ENCODE measurements around the gene PHAF1. TPM values are rescaled to one million over a fixed set of nuclear protein-coding genes. Genes with fewer than 3 reads are reported as not detected.

PHAF1 gene
- total RNA-seq, 5 donors from 2014 or later (not counting 1 experiment from before 2014, with no cell fraction given) = 19.4 to 23.0 (median 20.1) TPM

DNA sequence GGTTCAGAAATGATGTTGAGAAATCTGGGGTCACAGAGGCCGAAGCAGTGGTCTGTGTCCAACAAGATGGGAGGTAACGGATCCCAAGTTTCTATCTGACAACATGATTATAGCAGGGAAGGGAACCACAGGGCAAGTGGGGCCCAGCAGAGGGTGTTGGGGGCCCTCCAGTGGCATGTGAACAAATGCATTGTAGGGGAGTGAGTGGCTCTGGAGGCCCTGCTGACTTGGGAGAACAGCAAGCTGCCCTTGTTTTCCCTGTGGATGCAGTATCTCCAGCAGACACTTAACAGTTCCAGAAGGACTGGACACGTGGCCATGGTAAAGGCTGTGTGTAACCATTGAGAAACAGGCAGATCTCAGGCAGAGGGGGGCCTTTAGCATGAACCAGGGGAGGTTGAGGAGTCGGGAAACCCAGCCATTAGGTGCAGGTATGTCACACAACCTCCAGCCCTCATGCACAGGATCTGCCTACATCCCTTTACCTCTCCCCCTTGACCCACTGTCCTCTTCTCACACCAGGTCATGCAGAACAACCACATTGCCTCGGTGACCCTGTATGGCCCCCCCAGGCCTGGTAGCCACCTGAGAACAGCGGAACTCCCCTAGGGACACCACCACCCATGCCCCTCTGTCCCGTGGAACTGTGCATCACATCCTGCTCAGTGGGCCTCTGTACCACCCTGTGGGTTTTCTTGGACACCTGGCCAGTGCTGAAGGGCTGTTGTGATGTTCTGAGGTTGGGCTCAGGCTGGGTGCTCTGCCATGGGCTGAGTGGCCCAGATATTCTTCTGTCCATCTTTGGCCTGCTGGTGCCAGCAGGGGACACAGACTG lies 37.0 kb downstream of the PHAF1 start:
- POLR2A ChIA-PET = no interaction called here
- H3K9me3 ChIP-seq = no peaks in the 10 kb centered on the region
- no peak overlapping the region for H3K4me3 ChIP-seq (ENCODE audit: control insufficient read depth in 1 of 2, extremely low read depth in 1 of 2, low read length in 1 of 2)
- no peak for ATAC-seq (replicated peaks in 1 of 4)
- WGBS (ENCODE audit: insufficient coverage) = 87% methylated on average over 4 of the region's 7 CpGs
- CTCF ChIA-PET = no interaction called here
- H3K27me3 ChIP-seq (replicated peaks in 1 of 2; ENCODE audit: control insufficient read depth in 2 of 2, extremely low read depth in 1 of 2, insufficient read depth in 2 of 2, low read length in 1 of 2) = peaks cover 0 to 24% of the 10 kb centered on the region in 2 experiments
- H3K27ac ChIP-seq (ENCODE audit: low read length) = no peak overlapping the region
- Mint-ChIP-seq H3K36me3 (peaks cover 58% of the 10 kb centered on the region), H3K9me3 (no peaks in the 10 kb centered on the region), H3K4me3 (no peak overlapping the region), H3K4me1 (peaks cover 8 to 12% (median 9%) of the 10 kb centered on the region in 3 donors), H3K27ac (no peak overlapping the region), H3K27me3 (peaks cover 3 to 5% of the 10 kb centered on the region in 2 donors)
- no peak for DNase-seq
- peaks cover 0 to 23% of the 10 kb centered on the region in 2 experiments for H3K4me1 ChIP-seq (ENCODE audit: control insufficient read depth in 1 of 2, extremely low read depth in 1 of 2, insufficient read depth in 2 of 2, low read length in 2 of 2)
- peaks cover 10 to 44% of the 10 kb centered on the region in 2 donors for H3K36me3 ChIP-seq (ENCODE audit: control insufficient read depth in 2 of 2, extremely low read depth in 1 of 2, insufficient read depth in 1 of 2, low read length in 1 of 2)

DNA sequence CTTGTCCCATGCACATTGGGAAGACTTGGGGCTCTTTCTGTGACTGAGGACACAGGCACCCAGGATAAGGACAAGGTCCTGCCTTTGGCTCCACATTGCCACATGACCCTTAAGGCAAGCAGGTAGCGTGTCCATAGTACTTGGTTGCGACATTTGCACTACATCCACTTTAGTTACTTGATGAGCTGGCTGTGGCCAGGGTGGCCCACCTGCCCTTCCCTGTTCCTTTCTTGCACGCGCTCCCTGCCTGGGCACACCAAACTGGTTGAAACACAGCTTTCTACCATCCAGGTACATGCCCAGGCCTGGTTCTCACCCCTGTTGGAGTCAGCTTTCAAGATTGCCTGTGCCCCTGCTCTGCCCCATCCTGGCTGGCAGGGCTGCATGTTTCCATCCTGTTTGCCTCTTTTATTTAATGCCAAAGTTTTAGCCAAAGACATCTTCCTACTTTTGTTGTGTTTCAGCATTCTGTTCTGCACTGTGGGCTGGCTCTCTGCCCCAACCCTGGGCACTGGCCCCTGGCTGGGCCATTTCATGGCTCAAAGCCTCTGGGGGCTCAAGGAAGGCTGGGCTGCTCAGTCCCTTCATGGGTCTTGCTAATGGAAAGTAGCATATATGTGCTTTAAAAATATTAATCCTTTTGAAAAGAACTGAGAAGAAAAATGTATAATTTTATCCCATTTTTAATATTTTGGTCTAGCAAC lies 37.8 kb downstream of the PHAF1 start:
- Histone ChIP-seq H3K9me3 (no peaks in the 10 kb centered on the region), H3K4me3 (ENCODE audit: control insufficient read depth in 1 of 2, extremely low read depth in 1 of 2, low read length in 1 of 2) (no peak overlapping the region), H3K27me3 (replicated peaks in 1 of 2; ENCODE audit: control insufficient read depth in 2 of 2, extremely low read depth in 1 of 2, insufficient read depth in 2 of 2, low read length in 1 of 2) (peaks cover 0 to 22% of the 10 kb centered on the region in 2 experiments), H3K27ac (ENCODE audit: low read length) (no peak overlapping the region), H3K4me1 (ENCODE audit: control insufficient read depth in 1 of 2, extremely low read depth in 1 of 2, insufficient read depth in 2 of 2, low read length in 2 of 2) (peaks cover 0 to 24% of the 10 kb centered on the region in 2 experiments), H3K36me3 (ENCODE audit: control insufficient read depth in 2 of 2, extremely low read depth in 1 of 2, insufficient read depth in 1 of 2, low read length in 1 of 2) (peaks cover 7 to 35% of the 10 kb centered on the region in 2 donors)
- H3K27ac Mint-ChIP-seq = no peak overlapping the region
- peaks cover 3 to 5% of the 10 kb centered on the region in 2 donors for H3K27me3 Mint-ChIP-seq
- H3K4me3 Mint-ChIP-seq = no peak overlapping the region
- ChIA-PET POLR2A (no interaction called here), CTCF (no interaction called here)
- ATAC-seq (replicated peaks in 1 of 4) (no peak), DNase-seq (no peak)
- H3K4me1 Mint-ChIP-seq = peaks cover 11 to 13% (median 12%) of the 10 kb centered on the region in 3 donors
- peaks cover 52% of the 10 kb centered on the region for H3K36me3 Mint-ChIP-seq
- H3K9me3 Mint-ChIP-seq = no peaks in the 10 kb centered on the region
- WGBS (ENCODE audit: insufficient coverage) = 97% methylated on average over 4 of the region's 4 CpGs

DNA sequence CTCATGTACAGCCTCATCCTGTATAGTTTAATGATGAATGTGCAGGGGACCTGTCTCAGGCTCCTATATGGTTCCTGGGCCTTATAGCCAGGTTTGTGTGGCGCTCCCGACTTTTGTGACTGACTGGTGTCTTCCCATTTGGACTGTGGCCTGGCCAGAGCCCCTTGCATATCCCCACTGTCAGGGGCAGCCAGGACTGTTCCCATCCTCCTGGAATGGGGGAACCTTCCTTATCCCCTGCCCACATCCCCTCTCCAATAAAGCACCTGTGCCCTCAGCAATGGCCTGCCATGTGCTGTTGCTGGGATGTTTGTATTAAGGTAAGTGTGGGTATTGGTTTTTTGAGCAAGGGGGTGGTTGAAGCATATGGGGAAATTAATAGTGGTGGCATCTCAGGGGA lies 38.5 kb downstream of the PHAF1 start:
- peaks cover 47% of the 10 kb centered on the region for H3K36me3 Mint-ChIP-seq
- H3K27me3 Mint-ChIP-seq = peaks cover 3 to 5% of the 10 kb centered on the region in 2 donors
- no peak overlapping the region for H3K27ac Mint-ChIP-seq
- no peaks in the 10 kb centered on the region for H3K9me3 Mint-ChIP-seq
- peaks cover 0 to 22% of the 10 kb centered on the region in 2 experiments for H3K27me3 ChIP-seq (replicated peaks in 1 of 2; ENCODE audit: control insufficient read depth in 2 of 2, extremely low read depth in 1 of 2, insufficient read depth in 2 of 2, low read length in 1 of 2)
- no peak overlapping the region for H3K4me3 ChIP-seq (ENCODE audit: control insufficient read depth in 1 of 2, extremely low read depth in 1 of 2, low read length in 1 of 2)
- ChIA-PET CTCF (no interaction called here), POLR2A (no interaction called here)
- 90% methylated on average over 2 of the region's 2 CpGs for WGBS (ENCODE audit: insufficient coverage)
- DNase-seq (no peak), ATAC-seq (replicated peaks in 1 of 4) (no peak)
- H3K4me3 Mint-ChIP-seq = peak overlapping the region in 2 of 3 donors; percentile 31 to 65
- H3K36me3 ChIP-seq (ENCODE audit: control insufficient read depth in 2 of 2, extremely low read depth in 1 of 2, insufficient read depth in 1 of 2, low read length in 1 of 2) = peaks cover 4 to 32% of the 10 kb centered on the region in 2 donors
- peaks cover 0 to 24% of the 10 kb centered on the region in 2 experiments for H3K4me1 ChIP-seq (ENCODE audit: control insufficient read depth in 1 of 2, extremely low read depth in 1 of 2, insufficient read depth in 2 of 2, low read length in 2 of 2)
- H3K9me3 ChIP-seq = no peaks in the 10 kb centered on the region
- no peak overlapping the region for H3K27ac ChIP-seq (ENCODE audit: low read length)
- H3K4me1 Mint-ChIP-seq = peaks cover 17 to 19% (median 19%) of the 10 kb centered on the region in 3 donors

DNA sequence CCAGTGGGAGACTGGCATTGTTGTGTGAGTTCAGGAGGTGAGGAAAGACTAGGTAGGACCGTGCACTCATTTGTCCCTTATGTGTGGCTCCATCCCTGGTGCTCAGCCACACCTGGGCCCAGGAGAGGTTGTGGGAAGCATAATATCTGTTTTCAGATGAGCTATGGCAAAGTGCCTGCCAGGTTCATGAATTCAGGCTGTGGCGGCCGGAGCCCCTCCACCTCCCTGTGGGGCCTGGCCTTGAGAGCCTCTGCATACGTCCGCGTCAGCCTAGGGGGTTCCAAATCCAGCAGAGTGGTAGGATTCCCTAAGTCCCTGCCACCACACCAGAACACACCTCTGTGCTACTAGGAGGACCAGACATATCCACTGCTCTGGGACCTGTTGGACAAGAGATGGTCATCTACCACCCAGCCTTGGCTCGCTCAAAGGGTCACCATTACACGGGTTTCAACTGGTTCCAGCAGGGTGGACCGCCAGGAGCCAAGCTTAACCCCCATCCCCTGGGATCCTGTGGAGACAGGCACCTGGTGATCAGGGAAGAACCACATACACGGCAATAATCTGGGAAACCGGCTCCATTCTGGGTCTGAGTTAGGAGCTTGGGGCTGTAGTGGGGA lies 39.0 kb downstream of the PHAF1 start:
- Mint-ChIP-seq H3K27ac (peak overlapping the region in 1 of 2 donors; percentile 23), H3K4me1 (peaks cover 21 to 23% (median 21%) of the 10 kb centered on the region in 3 donors), H3K27me3 (peaks cover 3 to 5% of the 10 kb centered on the region in 2 donors), H3K9me3 (no peaks in the 10 kb centered on the region), H3K4me3 (peak overlapping the region; percentile 31 to 65 (median 34)), H3K36me3 (peaks cover 44% of the 10 kb centered on the region)
- WGBS (ENCODE audit: insufficient coverage) = 96% methylated on average over 8 of the region's 11 CpGs
- CTCF ChIA-PET = no interaction called here
- DNase-seq (no peak), ATAC-seq (replicated peaks in 1 of 4) (no peak)
- POLR2A ChIA-PET = interaction anchor here in 1 of 2 donors (0.6 kb wide), 1 partner anchor 28 kb away, joined by 5 read pairs; no protein-coding TSS in a partner anchor
- H3K9me3 ChIP-seq = no peaks in the 10 kb centered on the region
- peaks cover 0 to 22% of the 10 kb centered on the region in 2 experiments for H3K27me3 ChIP-seq (replicated peaks in 1 of 2; ENCODE audit: control insufficient read depth in 2 of 2, extremely low read depth in 1 of 2, insufficient read depth in 2 of 2, low read length in 1 of 2)
- no peak overlapping the region for H3K4me3 ChIP-seq (ENCODE audit: control insufficient read depth in 1 of 2, extremely low read depth in 1 of 2, low read length in 1 of 2)
- peaks cover 4 to 29% of the 10 kb centered on the region in 2 donors for H3K36me3 ChIP-seq (ENCODE audit: control insufficient read depth in 2 of 2, extremely low read depth in 1 of 2, insufficient read depth in 1 of 2, low read length in 1 of 2)
- H3K4me1 ChIP-seq (ENCODE audit: control insufficient read depth in 1 of 2, extremely low read depth in 1 of 2, insufficient read depth in 2 of 2, low read length in 2 of 2) = peaks cover 0 to 24% of the 10 kb centered on the region in 2 experiments
- H3K27ac ChIP-seq (ENCODE audit: low read length) = no peak overlapping the region

DNA sequence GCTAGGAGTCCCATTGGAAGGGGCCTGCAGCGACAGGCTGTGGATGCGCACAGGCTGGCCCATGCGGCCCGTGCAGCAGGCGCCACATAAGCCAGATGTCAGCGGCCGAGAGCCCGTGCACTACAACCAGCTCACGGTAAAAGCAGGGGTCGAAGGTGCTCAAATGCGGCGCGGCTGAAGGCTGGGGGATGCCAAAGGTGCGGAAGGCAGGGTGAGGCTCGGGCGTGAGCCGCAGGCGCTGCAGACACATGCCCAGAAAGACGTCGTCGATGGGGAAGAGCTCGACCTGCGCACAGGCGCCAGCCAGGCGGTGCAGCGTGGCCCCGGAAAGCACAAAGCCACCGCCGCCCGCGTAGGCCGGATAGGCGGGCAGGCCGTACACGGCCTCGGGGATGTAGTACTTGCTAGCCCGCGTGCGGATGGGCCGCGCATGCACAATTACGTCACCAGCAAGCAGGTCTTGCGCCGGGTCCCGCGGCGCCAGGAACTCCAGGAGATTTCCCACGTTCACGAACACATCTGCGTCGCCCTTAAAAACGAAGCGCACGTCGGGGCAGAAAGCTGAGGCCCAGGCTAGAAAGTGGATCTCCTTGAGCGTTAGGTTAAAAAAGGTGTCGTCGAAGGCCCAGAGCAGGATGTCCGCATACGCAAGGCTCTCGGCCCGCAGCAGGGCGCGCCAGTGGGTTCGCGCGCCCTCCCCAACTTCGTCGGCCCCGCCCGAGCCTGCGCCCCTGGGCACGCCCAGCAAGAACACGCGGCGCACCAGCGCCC lies 39.7 kb downstream of the PHAF1 start:
- H3K27me3 Mint-ChIP-seq = peaks cover 3 to 5% of the 10 kb centered on the region in 2 donors
- H3K27me3 ChIP-seq (replicated peaks in 1 of 2; ENCODE audit: control insufficient read depth in 2 of 2, extremely low read depth in 1 of 2, insufficient read depth in 2 of 2, low read length in 1 of 2) = peaks cover 0 to 22% of the 10 kb centered on the region in 2 experiments
- H3K36me3 ChIP-seq (ENCODE audit: control insufficient read depth in 2 of 2, extremely low read depth in 1 of 2, insufficient read depth in 1 of 2, low read length in 1 of 2) = peaks cover 4 to 26% of the 10 kb centered on the region in 2 donors
- peaks cover 38% of the 10 kb centered on the region for H3K36me3 Mint-ChIP-seq
- peaks cover 26 to 28% (median 27%) of the 10 kb centered on the region in 3 donors for H3K4me1 Mint-ChIP-seq
- ATAC-seq (replicated peaks in 1 of 4) (no peak), DNase-seq (no peak)
- ChIA-PET POLR2A (interaction anchor here in 1 of 2 donors (0.6 kb wide), 1 partner anchor 28 kb away, joined by 5 read pairs; no protein-coding TSS in a partner anchor), CTCF (no interaction called here)
- no peak overlapping the region for H3K27ac ChIP-seq (ENCODE audit: low read length)
- H3K4me1 ChIP-seq (ENCODE audit: control insufficient read depth in 1 of 2, extremely low read depth in 1 of 2, insufficient read depth in 2 of 2, low read length in 2 of 2) = peaks cover 0 to 27% of the 10 kb centered on the region in 2 experiments
- H3K9me3 Mint-ChIP-seq = no peaks in the 10 kb centered on the region
- peak overlapping the region; percentile 34 to 79 (median 39) for H3K4me3 Mint-ChIP-seq
- H3K4me3 ChIP-seq (ENCODE audit: control insufficient read depth in 1 of 2, extremely low read depth in 1 of 2, low read length in 1 of 2) = no peak overlapping the region
- H3K27ac Mint-ChIP-seq = peak overlapping the region in 1 of 2 donors; percentile 23
- no peaks in the 10 kb centered on the region for H3K9me3 ChIP-seq
- 83% methylated on average over 77 of the region's 77 CpGs for WGBS (ENCODE audit: insufficient coverage)
